NB4 (cell line): ENCODE results near the gene PCDH11X.
"Not testable (repeated sequence)": the region's sequence is repeated elsewhere in the genome, so short reads cannot be mapped to it uniquely, and the experiment has no call there.

Source experiments
- CTCF ChIP-seq: IDR thresholded peaks from one replicate; pipeline ENCODE4 v1.5.1; 2012; ENCODE audit warnings: low read depth, low read length
- MAX ChIP-seq: IDR thresholded peaks from 2 replicates; pipeline ENCODE4 v1.6.1; 2011; ENCODE audit warnings: low read depth, low read length
- MYC ChIP-seq: IDR thresholded peaks from 2 replicates; pipeline ENCODE4 v1.6.1; 2011; ENCODE audit warnings: low read depth, low read length
- POLR2A ChIP-seq: IDR thresholded peaks from 2 replicates; pipeline ENCODE4 v1.6.1; 2011; ENCODE audit warnings: mild to moderate bottlenecking; ENCODE audit not compliant: insufficient read length; ENCODE audit errors: extremely low read depth

GRCh38 chrX:91781553-91782298 is 2.6 kb downstream of the PCDH11X start:
- not testable (repeated sequence) for TF ChIP-seq MAX, CTCF, POLR2A, MYC
